ENCODE results near the gene NUP188. TPM values are rescaled to one million over a fixed set of nuclear protein-coding genes. Genes with fewer than 3 reads are reported as not detected.

Gene NUP188
- total and polyA plus RNA-seq, 8 donors: 10.8 to 20.8 (median 13.5) TPM

GRCh38 chr9:129023036-129023907 lies 75.8 kb downstream of the NUP188 start:
- 60 to 64% methylated on average over 16 of the region's 16 CpGs for WGBS, 2 donors
- no peak for FAIRE-seq
- ATAC-seq: no peak
- TF ChIP-seq CTCF (IDR thresholded peaks at IDR 0.05): no peak
- H3K27me3 ChIP-seq: no peaks in the 10 kb centered on the region
- peak in 2 of 6 donors; percentile 35 to 44 for DNase-seq
- H3K9me3 ChIP-seq: no peaks in the 10 kb centered on the region
- H3K4me1 ChIP-seq: peaks cover 4 to 13% (median 11%) of the 10 kb centered on the region in 3 donors
- no peaks in the 10 kb centered on the region for H3K36me3 ChIP-seq
- intact Hi-C loops (cut with DNase I): no loop called here
- H3K27ac ChIP-seq: peak overlapping the region in 1 of 4 donors; percentile 50
- H3K4me3 ChIP-seq: no peak overlapping the region

- Histone ChIP-seq H3K4me3 (no peak overlapping the region), H3K36me3 (no peaks in the 10 kb centered on the region), H3K4me1 (peaks cover 4 to 13% (median 11%) of the 10 kb centered on the region in 3 donors), H3K27me3 (no peaks in the 10 kb centered on the region), H3K27ac (peak overlapping the region in 1 of 4 donors; percentile 50), H3K9me3 (no peaks in the 10 kb centered on the region)
- intact Hi-C loops (cut with DNase I): no loop called here
- 60 to 65% methylated on average over 4 of the region's 4 CpGs for WGBS, 2 donors
- no peak for TF ChIP-seq CTCF (IDR thresholded peaks at IDR 0.05)
- no peak for ATAC-seq
- no peak for DNase-seq
- no peak for FAIRE-seq
Observed at GRCh38 chr9:129023908-129024233, 76.4 kb downstream of the NUP188 start.

GRCh38 chr9:129026442-129027223 lies 79.1 kb downstream of the NUP188 start:
- FAIRE-seq (no peak), DNase-seq (peak in 5 of 6 donors; percentile 68 to 83 (median 75)), ATAC-seq (peak; percentile 39 to 59 (median 50))
- 10 to 13% methylated on average over 17 of the region's 17 CpGs for WGBS, 2 donors
- Histone ChIP-seq H3K4me3 (peak overlapping the region; percentile 65 to 80 (median 70)), H3K27me3 (no peaks in the 10 kb centered on the region), H3K36me3 (no peaks in the 10 kb centered on the region), H3K4me1 (peaks cover 4 to 13% (median 11%) of the 10 kb centered on the region in 3 donors), H3K9me3 (no peaks in the 10 kb centered on the region), H3K27ac (peak overlapping the region; percentile 49 to 71 (median 68))
- intact Hi-C loops (cut with DNase I): no loop called here
- TF ChIP-seq CTCF (IDR thresholded peaks at IDR 0.05): no peak

GRCh38 chr9:129027224-129027684 lies 79.8 kb downstream of the NUP188 start:
- FAIRE-seq (no peak), ATAC-seq (no peak), DNase-seq (no peak)
- Histone ChIP-seq H3K4me1 (peaks cover 4 to 13% (median 11%) of the 10 kb centered on the region in 3 donors), H3K9me3 (no peaks in the 10 kb centered on the region), H3K27me3 (no peaks in the 10 kb centered on the region), H3K36me3 (no peaks in the 10 kb centered on the region), H3K27ac (peak overlapping the region; percentile 49 to 71 (median 68)), H3K4me3 (peak overlapping the region; percentile 65 to 80 (median 70))
- WGBS, 2 donors: 6 to 8% methylated on average over 9 of the region's 9 CpGs
- TF ChIP-seq CTCF (IDR thresholded peaks at IDR 0.05): no peak
- intact Hi-C loops (cut with DNase I): no loop called here
